NCI-H82 treated with DMSO at 0.1 percent for 48 hours (cell line): ENCODE data around the gene LDLRAD3.

Experiments
- DNase-seq: peaks from one replicate; lab custom pipeline; 2025; ENCODE audit not compliant: unreplicated experiment; lab: John Stamatoyannopoulos, UW

Gene LDLRAD3

DNA sequence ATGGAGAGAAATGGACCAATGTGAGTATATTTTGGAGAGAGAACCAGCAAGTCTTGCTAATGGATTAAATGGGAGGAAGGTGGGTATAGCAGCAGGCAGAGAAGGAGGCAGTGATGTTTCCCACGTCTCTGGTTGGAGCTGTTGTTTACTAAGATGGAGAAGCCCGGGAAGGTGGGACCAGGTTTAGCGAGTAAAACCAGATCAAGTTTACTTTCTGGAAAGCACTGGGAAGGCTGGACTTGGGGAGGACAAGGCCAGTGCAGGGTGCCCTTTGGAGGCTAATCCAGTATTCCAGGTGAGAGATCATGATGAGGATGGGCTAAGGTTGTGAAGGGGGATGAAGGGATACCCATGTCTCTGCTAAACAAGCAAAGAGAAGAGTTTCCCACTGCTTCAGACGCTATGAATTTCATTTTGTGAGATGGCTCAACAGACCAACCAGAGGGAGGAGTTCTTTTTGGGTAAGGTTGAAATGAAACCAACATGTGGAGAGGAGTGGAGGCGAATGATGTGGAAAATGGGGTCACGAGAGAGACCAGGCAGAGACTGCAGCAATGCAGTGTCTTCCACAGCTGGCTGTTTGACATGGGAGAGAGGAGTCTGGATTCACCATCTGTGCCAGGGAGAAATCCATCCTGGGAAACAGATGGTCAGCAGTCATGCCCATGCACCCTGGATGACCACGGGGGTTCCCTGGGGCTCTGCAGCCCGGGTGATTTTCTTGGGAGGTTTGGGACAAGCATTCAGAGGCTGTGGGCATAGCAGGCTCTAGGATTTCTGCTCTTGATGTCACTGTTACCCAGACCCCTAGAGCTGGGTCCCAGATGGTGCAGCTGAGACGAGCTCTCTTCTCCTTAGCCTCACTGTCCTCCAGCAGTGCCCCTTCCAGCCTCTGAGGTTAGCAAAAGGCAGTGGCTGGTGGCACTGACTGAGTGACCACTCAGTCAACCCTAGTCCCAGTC, 320.4 kb downstream of the LDLRAD3 start:
- no peak for DNase-seq

DNA sequence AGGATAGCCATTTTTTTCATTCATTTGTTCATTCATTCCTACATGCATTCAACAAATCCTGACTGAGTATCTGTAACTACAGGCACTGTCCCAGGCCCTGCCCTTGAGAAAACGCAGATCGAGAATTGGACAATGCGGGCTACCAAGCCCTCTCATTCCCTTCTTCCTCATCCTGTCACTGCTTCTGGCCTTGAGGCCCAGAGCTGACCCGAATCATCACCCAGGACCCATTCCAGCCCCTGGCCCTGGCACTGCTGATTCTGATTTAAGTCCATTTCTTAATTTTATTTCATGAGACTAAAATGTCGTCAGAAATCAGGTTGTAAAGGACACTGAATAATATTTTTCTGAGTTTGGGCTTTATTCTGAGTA, 321.1 kb downstream of the LDLRAD3 start:
- no peak for DNase-seq

DNA sequence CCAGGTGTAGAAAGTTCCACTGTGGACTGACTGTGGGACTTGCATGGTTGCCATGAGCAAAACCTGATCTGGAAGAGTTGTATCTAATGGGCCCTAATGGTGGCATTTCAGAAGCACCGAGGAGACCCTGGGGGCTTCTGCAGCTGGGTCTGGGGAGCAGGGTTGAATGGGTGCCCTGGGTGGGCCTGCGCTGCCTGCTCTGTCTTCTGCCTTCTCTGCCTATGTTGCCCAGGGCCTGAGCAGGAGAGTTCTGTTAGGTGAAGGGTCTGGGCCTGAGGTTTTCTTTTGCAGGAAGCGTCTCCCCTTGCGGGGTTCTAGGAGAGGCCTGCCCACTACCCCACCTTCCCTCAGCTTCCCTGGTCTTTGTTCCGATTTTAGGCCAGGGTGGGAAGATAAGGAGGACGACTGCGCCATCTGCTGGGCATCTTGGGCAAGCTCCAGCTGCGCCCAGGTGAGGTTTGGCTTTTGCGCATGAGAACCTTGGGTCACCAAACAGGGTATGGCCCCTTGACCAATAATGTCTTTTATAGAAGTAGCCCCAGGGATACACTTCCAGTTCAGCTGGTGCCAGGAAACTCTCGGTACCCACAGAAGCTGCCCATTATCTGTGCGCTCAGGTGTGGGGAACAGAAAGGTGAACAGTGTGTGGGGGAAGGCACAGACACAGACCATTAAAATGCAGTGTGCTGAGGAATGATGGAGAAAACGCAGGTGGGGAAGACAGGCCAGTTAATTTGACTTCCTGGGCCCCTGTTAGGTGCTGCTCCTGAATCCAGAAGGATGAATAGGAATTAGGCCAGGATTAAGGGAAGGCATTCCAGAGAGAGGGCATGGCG, 322.1 kb downstream of the LDLRAD3 start:
- DNase-seq: no peak

DNA sequence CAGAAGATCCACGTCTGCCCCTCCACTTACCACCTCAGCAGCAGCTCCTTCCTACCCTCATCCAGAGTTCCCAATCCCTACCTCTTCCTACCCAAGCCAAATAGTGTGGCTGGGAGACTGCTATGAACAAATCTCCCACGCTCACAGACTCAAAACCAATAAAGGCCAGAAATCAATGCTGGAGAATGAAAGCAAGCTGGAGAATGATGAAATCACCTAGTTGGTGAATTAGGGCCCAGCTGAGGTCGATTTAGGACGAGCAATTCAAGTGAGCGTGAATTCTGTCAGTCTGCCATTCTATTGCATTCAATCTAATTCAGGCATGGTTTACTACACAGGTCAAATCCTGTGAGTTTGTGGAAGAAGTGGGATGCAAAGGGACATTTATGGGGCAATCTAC, 322.9 kb downstream of the LDLRAD3 start:
- no peak for DNase-seq

DNA sequence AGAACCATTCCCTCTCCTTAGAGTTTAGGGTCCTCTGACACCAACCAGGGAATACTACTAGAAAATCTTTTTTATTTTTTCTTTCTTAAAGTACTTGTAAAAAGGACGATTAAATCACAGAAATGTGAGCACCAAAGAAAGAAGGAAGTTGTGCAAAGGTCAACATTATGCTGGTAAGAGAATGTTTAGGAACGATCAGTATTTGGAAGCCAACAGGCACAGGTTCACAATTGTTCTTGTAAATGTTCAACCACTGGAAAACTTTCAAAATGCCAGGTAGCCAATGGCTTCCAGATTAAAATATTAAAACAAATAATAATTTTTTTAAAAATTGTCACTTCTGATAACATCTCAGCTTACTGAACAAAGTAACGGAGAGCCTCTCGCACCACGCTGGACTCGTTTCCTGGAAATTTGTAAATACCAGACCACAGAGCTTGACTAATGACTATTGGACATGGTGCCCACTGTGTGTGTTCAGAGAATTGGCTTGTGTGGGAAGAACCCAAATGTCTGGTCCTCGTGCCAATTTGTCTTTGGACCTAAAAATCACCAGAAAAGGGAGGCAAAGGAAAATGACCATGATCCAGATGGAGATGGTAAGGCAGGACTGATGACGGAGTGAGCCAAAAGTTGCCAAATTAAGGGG, 324.6 kb downstream of the LDLRAD3 start:
- DNase-seq: no peak

DNA sequence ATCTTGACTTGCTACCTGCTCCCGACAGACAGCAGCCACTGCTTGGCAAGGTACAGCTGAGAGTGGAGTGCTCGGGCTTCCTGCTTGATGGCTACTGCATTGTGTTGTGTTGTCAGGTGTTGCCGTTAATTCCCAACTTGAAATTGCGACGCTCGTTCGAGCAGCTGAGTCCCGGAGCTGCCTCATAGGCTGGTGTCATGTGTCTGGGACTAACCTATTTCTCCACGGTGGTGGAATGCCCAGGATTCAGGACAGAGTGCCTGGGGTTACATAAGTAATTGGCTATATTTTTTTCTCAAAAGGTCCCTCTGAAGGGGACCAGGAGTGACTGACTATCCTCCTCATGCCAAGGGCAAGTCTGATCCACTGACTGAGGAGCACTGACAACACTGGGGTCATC, 326.8 kb downstream of the LDLRAD3 start:
- DNase-seq: no peak

DNA sequence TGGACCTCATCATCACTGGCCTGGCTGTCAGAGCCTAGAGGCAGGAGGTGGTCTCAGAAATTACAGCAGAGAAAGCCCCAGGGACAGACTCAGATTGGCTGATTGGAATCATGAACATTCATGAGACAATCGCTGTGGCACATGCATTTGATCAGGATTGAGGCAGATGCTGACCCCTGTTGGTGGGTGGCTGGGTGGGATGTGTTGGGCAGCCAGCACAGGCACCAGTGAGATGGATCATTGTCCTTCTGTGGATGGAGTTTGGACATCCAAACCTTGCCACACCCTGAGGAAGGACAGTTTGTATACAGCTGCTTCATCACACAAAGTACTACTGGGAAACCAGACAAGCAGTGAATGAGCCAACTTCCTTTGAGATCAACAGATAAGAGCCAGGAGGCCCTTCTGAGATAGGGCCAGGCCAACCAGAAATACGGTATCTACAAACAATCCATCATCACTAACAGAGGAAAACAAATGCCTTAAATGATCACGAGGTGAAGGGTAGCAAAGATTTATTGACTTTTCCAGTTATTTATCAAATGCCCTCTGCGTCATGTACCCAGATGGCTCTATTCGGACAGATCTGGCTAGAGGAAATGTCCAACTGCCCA, 328.0 kb downstream of the LDLRAD3 start:
- no peak for DNase-seq

DNA sequence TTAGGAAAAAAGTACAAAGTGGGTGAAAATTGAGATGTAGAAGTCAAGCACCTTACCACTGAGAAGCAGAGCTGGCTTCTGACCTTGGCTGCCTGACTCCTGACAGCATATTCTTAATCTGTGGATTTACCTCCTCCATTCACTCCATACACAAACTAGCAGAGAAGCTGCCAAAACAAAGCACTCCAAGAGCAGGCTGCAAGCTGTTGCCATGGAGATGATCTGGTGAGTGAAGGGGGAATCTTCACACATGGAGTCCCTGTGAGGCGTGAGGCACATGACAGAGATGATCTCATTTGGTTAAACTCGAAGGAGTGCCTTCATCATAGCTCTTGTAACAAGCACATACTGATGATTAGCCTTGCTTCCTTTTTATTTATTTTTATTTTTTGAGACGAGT, 329.2 kb downstream of the LDLRAD3 start:
- peak; percentile 59 for DNase-seq

DNA sequence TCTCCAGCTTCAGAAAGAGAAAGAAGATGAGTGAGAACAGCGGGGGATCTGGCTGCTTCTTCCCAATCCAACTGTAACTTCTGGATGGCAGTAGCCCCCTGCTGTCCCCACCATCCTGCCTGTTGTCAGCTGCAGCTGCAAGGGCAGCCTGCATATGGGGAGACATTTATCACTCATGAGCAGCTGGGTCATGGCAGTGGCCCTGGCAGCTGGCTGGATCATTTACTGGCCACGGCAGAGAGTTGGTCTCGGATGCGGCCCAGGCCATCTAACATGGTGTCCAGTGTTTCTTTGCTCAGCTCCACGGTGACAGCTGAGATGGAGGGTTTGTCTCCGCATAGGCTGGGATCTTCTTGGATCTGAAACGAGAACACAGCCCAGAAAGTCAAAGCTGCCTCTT, 330.6 kb downstream of the LDLRAD3 start:
- no peak for DNase-seq

DNA sequence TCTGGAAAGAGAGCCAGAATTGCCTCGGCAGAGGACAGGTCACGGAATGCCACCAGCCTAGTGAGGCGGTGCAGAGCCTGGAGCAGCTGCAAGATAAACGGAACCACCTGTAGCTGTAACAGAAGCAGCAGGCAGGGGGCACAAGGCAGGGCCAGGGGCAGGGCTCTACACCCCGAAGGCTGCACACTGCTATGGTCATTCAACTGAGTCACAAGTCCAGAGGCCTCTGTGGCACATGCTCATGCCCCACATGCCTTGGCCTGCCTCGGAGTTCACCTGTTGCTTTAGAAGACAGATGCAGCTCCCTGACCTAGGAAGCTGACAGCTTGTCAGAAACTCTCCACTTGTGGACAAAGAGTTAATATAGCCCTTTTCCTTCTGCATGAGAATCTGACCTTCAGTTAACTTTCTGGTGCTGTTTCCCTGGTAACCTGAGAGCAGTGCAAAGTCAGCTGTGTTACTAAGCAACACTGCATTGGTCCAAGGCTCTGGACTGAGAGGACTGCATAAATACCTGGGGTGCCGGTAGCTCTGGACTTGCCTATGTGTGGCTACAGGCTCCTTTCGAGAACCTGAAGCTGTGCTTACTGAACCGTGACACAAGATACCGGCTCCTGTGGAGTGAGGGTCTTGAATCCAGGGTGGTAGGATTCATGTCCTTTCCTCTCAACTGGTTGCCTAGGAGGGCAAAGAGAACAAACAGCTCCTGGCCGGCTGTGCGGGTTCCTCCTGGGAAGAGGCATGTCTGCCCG, 334.8 kb downstream of the LDLRAD3 start:
- no peak for DNase-seq

DNA sequence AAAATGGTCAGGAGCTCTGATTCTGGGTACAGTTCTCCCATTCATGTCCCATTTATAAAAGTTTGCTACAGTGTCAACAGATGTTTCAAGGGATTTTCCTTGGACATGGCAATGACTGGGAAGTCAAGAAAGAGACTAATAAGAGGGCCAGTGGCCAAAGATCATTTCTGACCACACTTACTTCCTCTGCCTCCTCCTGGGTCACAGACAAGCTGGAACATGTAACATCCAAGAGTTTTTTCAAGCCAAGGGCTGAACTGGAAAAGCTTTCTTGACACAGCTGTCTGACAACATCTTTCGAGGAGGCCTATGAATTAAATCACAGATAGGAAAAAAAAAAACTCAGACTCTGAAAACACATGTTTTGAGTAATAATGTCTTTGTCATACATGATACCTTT, 336.7 kb downstream of the LDLRAD3 start:
- no peak for DNase-seq
